Measurements from ENCODE around the gene TLN1. TPM values are rescaled to one million over a fixed set of nuclear protein-coding genes. Genes with fewer than 3 reads are reported as not detected.

Gene TLN1
- total RNA-seq, 1 experiment from 2014 or later: 195 TPM

DNA sequence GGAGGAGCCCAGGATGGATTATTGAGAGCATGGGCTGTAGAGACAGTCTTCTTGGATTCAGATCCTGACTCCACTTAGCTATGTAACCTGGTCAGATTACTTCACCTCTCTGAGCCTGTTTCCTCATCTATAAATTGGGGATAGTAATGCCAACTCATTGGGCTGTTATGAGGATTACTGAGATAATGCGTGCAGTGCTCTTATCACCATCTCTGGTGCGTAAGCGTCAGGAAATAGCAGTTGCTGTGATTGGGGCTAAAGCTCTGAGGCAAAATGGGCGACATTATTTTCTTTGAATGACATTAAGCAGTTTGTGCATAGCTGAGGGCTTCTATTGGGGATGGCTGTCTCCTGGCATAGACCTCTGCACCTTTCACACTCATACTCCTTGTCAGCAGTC lies 23.1 kb upstream of the TLN1 start:
- in situ Hi-C loops (cut with HindIII; ENCODE audit: low sequenced_read_pairs): no loop called here
- no peak for DNase-seq (ENCODE audit: low spot score)

DNA sequence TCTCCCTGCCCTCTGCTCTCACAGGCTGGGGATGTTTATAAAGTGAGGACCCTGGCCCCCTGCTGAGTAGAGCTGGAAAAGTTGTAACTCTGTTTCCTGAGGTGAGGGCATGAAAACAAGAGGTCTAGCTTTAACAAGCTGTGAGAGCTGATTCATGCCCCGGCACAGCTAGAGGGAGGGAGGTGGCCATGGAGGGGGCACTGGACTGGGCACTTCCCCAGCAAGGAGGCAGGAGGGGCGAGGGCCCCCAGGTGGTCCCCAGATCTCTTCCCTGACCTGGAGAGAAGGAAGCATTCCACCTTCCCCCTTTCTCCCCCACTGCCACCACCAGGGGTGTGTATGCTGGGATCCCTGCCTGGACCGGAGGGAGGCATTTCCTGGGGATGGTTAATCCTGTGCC lies 22.3 kb upstream of the TLN1 start, which contains the start of gene MSMP:
Gene MSMP (minus strand): TSS at position 13 of the 400 bp plus-strand sequence. CDS start 147 bp downstream, outside the sequence.
- in situ Hi-C loops (cut with HindIII; ENCODE audit: low sequenced_read_pairs): no loop called here
- DNase-seq (ENCODE audit: low spot score): no peak

DNA sequence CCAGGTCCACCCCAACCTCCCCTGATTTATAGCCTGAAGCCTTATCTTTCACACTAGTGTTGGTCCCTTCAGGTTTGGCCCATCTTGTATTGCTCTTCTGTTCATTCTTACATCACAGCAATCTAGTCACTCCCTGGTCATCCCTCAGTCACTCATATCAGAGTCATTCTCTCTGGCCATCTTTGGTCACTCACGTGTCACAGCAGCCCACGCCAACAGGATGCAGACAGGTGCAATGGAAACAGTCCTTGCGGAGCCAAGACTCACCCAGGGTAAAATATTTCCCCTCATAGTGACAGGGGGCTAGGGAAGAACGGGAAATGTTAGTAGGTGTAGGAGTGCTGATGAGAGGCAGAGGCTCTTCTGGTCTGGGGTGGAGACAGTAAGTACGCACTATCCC lies 21.5 kb upstream of the TLN1 start:
- in situ Hi-C loops (cut with HindIII; ENCODE audit: low sequenced_read_pairs): no loop called here
- no peak for DNase-seq (ENCODE audit: low spot score)

DNA sequence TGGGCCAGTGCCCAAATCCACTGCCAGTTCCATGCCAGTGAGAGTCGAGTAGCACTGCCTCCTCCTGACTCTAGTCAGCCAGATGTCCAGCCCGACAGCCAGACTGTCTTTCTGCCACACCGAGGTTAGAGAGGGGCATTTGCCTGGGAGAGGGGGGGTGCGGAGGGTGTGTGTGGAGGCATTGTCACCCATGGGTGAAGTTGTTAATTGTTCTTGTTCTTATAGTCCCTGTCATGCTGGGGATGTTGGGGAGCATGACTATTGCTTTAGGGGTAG lies 18.2 kb upstream of the TLN1 start:
- in situ Hi-C loops (cut with HindIII; ENCODE audit: low sequenced_read_pairs): no loop called here
- no peak for DNase-seq (ENCODE audit: low spot score)

DNA sequence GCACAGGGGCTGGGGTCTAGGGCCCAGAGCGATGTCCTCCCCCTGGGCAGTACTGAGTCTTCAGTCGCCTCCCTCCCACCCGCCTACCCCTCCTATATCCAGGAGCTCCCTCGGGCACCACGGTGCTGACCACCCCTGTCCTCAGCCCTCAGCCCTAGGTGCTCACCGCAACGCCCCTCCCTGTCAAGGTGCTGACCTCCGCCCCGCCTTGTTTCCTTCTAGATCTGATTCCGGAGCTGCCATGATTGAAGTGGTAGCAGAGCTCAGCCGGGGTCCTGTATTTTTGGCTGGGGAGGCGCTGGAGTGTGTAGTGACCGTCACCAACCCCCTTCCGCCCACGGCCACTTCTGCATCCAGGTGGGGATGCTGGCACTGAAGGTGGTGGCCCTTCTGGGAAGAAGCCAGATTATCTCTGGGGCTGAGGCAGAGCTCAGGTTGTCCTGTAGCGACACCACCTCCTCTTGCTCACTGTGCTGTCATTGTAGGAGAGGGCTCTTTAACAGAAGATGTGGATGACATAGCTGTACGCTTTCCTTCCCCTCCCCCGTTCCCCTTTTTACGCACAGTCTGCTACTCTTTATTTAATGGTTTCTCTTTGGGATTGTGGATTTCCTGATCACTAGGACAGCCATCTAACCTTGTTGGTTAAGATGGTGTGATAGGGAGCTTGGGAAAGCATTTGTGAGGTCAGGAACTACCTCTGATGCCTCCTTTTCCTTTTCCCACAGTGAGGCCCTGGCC lies 17.7 kb upstream of the TLN1 start:
- peak; percentile 83 for DNase-seq (ENCODE audit: low spot score)
- in situ Hi-C loops (cut with HindIII; ENCODE audit: low sequenced_read_pairs): no loop called here

DNA sequence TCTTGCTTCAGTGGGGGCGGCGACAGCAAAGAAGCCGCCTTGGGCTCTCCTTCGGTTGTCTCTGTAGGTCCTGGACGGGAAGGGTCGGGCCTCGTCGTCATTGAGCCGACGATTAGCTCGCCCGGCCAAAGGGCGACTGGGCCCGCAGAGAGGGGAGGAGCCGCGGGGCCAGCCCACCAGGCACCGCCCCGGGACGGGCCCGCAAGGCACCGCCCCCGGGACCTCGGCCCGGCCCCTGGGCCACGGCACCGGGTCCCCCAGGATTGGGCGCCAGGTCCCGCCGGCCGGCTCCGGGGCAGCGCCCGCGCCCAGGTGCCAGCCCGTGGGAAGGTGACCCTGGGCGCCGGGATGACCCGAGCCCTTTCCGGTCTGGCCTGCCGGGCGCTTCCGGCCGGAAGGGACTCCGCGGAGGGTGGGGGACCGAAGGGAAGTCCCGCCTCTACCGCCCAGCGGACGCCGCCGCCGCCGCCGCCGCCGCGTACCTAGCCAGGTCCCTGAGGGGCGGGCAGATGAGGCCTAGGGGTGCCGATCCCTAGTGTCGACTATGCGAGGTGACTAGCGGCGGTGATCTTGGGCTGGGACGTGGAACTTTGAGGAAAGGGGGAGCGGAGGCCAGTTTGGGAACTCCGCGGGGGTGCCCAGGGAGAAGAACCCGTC lies 17.0 kb upstream of the TLN1 start, which contains the start of the genes GBA2 and RGP1:
Gene GBA2 (minus strand): TSS at position 371 of the 657 bp plus-strand sequence. CDS start 524 bp downstream, outside the sequence.
Gene RGP1 (plus strand): TSS at position 430 of the 657 bp plus-strand sequence. CDS start 469 bp downstream, outside the sequence.
- in situ Hi-C loops (cut with HindIII; ENCODE audit: low sequenced_read_pairs): no loop called here
- DNase-seq (ENCODE audit: low spot score): peak; percentile 84

DNA sequence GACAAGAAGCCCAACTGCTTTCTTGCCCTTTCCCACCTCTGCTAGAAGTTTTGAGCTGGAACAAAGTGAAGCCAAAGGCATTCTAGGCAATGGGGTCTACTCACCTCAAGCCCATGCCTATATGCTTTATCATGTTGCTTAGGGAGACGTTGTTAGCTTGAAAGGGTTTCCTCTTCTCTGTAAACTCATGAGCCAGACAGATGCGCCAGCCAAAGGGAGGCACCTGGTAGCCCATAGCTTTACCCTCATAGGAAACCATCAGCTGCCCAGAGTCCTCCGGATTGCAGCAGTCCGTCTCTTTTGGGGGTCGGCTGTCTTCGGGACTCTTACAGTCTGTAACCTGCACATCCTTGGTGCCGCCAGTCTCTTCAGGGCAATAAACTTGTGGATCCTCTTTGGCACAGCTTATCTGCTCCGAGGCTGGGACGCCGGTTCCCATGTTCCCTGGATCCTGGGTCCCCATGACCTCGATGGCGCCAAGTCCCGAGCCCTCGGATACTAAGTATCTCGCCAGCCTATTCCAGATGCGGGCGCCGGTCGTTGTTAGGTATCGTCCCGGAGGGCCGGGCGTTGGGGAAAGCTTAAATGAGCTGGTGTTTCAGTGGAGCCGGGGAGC lies 16.4 kb upstream of the TLN1 start:
- in situ Hi-C loops (cut with HindIII; ENCODE audit: low sequenced_read_pairs): no loop called here

DNA sequence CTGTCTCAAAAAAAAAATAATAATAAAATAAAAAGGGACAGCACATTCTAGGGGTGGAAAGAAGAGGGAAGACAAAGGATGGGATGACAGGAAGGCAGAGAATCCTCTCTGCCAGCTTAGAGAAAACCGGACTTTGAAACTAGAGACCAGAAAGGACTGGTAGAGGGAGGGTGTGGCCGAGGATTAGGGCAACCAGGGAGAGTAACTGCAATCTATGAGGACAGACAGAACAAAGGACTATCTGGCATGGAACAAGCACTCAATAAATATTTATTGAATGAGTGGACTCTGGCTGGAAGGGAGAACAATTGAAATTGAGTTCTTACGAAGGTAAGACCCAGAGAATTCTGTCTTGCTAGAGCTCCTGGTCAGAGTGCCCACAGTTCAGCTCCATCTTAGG lies 14.6 kb upstream of the TLN1 start:
- in situ Hi-C loops (cut with HindIII; ENCODE audit: low sequenced_read_pairs): no loop called here

More for the DNA sequence above, 16.4 kb upstream of the TLN1 start:
- no peak for DNase-seq (ENCODE audit: low spot score)

DNA sequence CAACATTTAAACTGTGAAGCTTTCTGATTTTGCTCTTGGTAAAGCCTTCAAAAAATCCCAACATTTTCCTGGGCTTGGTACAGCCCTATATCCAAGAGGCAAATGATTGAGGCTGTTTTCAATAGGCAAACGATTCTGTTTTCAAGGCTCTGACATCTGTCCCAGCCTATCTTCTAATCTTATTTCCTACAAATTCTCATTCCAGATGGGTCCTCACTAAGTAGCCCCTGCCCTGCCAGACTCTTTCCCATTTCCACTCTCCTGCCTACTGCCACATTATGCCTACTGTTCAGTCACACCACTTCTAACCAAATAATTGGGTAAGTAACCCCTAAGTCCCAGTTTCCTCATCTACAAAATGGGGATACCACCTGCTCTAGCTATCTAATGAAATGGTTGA lies 13.6 kb upstream of the TLN1 start:
- in situ Hi-C loops (cut with HindIII; ENCODE audit: low sequenced_read_pairs): no loop called here
- DNase-seq (ENCODE audit: low spot score): no peak

More for the DNA sequence above, 14.6 kb upstream of the TLN1 start:
- DNase-seq (ENCODE audit: low spot score): no peak

DNA sequence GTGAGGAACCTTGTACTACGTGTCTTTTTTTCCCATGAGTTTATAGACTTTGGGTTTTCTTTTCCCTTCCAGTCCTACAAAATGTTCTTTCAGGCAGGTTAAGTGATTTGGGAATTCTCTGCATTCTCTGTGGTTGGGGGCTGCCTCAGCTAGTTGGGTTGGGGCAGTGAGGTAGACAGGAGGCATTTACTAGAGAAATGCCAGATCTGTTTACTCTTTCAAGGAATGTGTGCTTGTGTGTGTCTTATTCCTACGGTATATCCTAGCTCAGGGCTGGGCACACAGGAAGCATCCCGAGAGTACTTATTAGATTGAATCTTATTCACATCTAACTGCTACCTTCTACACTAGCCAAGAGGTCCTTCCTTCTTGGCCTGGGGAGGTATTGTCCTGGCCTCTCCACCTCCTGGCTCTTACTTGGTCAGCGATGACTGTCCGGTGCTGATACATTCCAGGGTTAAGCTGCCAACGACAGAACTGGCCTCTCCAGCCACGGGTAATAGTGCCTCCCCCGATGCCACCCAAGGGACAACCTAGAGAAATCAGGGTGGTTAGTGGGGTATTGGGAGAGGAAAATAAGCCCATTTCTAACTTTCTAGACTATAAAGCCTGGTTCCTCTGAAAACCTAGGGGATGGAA lies 12.0 kb upstream of the TLN1 start:
- no peak for DNase-seq (ENCODE audit: low spot score)
- in situ Hi-C loops (cut with HindIII; ENCODE audit: low sequenced_read_pairs): no loop called here

DNA sequence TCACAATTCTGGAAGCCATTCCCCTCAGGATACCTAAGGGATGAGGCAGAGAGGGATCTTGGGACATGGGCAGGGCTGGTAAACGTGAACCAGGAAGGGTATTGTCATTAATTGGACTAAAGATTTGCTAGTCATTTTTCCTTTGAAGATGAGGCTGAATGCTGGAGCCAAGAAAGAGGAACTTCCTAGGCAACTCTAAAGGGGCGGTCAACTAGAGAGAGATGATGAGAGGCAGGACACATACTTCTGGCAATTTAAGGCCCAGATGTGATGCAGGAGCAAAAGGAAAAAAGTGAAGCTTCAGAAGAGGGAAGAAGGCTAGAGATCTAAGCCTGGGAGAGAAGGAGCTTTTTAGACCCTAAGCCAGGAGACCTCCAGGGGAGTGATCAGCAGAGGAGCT lies 11.5 kb upstream of the TLN1 start:
- DNase-seq (ENCODE audit: low spot score): no peak
- in situ Hi-C loops (cut with HindIII; ENCODE audit: low sequenced_read_pairs): no loop called here

DNA sequence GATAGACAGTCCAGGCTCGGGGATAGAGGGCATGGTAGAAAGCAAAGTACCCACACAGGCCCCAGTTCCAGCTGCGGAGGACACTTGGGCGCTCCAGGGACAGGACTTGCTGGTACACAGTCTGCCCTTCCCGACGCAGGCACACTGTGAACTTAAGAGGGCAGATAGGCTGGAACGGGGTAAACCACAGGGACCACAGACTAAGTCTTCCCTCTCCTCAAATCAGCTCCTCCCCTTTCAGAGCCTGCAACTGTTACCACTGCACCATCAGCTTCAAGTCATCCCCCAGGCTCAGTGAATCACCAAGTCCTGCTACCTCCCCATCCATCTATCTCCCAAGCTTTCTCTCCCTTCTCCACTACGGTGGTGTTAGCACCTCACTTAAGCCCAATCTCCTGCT lies 9.7 kb upstream of the TLN1 start:
- DNase-seq (ENCODE audit: low spot score): no peak
- in situ Hi-C loops (cut with HindIII; ENCODE audit: low sequenced_read_pairs): no loop called here

DNA sequence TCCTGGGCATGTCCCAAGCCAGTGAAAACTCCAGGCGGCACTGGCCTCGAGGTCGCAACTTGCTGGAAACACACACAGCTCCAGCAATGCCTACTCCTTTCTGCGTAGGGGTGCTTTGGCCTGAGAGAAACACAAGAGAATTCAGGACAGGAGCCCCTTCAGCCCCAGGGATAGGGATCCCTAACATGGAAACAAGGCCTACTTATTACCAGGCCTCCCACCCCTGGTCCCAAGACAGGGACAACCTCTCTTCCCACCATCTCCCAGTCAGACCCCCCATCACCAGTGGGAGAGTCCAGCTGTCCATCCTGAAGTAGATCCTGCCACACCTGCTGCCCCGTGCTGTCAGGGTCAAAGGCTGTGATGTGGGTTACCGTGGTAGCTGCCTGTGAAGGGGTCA lies 8.2 kb upstream of the TLN1 start:
- DNase-seq (ENCODE audit: low spot score): no peak
- in situ Hi-C loops (cut with HindIII; ENCODE audit: low sequenced_read_pairs): no loop called here

DNA sequence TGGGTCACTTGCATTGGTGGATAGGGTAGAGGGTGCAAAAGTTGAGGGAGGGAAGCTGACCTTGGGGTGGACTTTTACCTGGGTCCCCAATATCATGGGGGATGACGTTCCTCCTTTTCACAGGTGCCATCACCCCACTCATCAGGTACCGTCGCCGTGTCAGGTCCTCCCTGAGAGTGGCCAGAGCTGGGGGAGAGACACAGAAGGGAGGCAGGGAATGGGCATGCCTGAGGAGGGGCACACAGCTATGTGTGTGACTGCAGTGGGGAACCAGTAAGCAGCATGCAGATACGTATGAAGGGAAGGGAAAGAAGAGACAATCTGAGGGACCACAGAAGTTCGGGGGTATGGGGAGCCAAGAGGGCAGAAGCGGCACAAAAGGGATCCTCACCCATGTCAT lies 6.9 kb upstream of the TLN1 start:
- no peak for DNase-seq (ENCODE audit: low spot score)
- in situ Hi-C loops (cut with HindIII; ENCODE audit: low sequenced_read_pairs): no loop called here

DNA sequence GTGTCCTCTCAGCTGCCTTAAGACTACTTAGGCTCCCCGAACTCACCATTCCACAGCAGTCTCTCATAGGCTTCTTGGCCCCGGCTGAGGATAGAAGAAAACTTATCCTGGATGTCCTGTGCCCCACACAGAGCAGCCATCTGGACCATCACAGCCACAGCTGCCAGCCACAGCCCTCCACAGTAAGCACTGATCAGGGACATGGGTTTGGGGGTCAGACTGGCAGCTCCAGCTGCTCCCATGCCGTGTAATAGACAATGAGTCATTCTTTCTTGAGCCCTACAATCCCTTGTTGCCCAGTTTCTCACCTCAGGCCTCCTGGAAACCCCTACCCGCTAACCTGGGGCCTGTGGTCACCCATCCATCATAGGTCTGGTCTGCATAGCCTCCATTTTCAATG lies 6.2 kb upstream of the TLN1 start:
- in situ Hi-C loops (cut with HindIII; ENCODE audit: low sequenced_read_pairs): no loop called here

DNA sequence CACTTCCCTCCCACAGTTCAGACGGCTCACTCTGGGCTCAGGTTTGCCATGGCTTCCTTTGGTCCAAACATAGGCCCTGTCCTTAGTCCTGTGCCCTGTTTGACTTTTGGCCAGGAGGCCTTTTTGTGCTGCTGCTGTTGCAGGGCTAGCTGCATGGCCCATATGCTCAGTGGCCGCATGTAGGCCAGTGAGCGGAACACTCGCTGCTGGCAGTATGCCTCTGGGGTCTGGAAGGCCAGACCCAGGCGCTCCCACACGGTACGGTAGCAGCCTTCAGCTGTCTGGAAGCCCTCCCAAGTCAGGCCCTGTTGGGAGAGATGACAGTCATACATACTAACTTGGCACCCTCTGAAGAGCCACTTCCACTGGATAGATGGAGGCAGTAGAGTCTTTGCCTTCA lies 5.1 kb upstream of the TLN1 start:
- in situ Hi-C loops (cut with HindIII; ENCODE audit: low sequenced_read_pairs): no loop called here
- DNase-seq (ENCODE audit: low spot score): no peak

More for the DNA sequence above, 6.2 kb upstream of the TLN1 start:
- DNase-seq (ENCODE audit: low spot score): no peak

DNA sequence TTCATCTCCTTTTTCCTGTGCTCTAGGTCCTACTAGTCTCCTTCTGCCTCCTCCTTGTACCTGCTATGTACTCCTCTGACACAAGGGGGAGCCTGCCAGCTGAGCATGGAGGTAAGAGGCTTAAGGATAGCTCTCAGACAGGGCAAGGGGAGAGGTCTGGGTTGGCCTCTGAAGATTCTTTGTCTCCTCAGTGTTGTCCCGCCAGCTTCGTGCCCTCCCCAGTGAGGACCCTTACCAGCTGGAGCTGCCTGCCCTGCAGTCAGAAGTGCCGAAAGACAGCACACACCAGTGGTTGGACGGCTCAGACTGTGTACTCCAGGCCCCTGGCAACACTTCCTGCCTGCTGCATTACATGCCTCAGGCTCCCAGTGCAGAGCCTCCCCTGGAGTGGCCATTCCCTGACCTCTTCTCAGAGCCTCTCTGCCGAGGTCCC lies 4.2 kb upstream of the TLN1 start:
- in situ Hi-C loops (cut with HindIII; ENCODE audit: low sequenced_read_pairs): no loop called here
- DNase-seq (ENCODE audit: low spot score): peak; percentile 83

DNA sequence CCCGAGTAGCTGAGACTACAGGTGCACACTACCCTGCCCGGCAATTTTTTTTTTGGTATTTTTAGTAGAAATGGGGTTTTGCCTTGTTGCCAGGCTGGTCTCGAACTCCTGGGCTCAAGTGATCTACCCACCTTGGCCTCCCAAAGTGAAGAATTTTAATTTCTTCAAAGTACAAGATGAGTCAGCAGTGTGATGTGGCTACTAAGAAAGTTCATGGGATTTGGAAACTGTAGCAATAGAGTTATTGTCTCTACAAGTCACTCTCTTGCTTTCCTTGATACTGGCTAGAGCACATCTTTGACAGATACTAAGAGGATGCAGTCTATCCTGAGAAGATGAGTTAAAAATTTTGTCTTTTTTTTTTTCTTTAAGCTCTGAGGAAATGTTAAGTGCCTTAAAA lies 2.1 kb upstream of the TLN1 start:
- DNase-seq (ENCODE audit: low spot score): no peak
- in situ Hi-C loops (cut with HindIII; ENCODE audit: low sequenced_read_pairs): no loop called here

DNA sequence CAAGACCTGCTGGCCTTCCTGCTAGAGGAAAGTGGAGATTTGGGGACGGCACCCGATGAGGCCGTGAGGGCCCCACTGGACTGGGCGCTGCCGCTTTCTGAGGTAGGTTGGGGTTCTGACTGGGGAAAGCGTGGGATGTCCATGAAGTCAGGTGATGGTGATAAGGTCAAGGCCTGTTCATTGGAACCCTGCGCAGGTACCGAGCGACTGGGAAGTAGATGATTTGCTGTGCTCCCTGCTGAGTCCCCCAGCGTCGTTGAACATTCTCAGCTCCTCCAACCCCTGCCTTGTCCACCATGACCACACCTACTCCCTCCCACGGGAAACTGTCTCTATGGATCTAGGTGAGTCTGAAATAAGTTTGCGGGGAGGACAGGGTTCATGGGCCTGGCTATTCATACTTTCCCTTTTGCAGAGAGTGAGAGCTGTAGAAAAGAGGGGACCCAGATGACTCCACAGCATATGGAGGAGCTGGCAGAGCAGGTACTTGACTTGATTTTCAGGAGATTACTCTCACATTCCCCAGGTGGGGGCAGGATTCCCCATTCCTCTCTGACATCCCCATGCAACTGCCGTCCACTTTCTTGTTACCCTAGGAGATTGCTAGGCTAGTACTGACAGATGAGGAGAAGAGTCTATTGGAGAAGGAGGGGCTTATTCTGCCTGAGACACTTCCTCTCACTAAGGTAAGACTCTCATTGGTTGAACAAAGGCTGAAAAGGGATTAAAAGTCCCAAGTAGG lies 976 bp upstream of the TLN1 start:
- in situ Hi-C loops (cut with HindIII; ENCODE audit: low sequenced_read_pairs): no loop called here
- DNase-seq (ENCODE audit: low spot score): peak; percentile 52

All from G401 (cell line).